Placental pericyte (primary cell): ENCODE measurements around the gene PAK1IP1. TPM values are rescaled to one million over a fixed set of nuclear protein-coding genes. Genes with fewer than 3 reads are reported as not detected.

ENCODE experiments used
- small RNA-seq: library from RNA; depleted of rRNA; stranded (forward); fragments of <200 nt; gene quantifications from one replicate; pipeline ENCODE3, GENCODE V24; 2012; ENCODE audit warnings: low replicate concordance
- total RNA-seq: library from RNA; depleted of rRNA; stranded (reverse); fragments of >200 nt; gene quantifications from 2 replicates; pipeline ENCODE4 v1.2.3, GENCODE V29; 2012

PAK1IP1 gene
- 14.2 and 22.6 TPM in 2 replicates for total RNA-seq

GRCh38 chr6:10694302-10695085, at the start of gene PAK1IP1, which contains the start of gene C6orf52:
TSS of gene PAK1IP1 (plus strand) at chr6:10694972. CDS start at chr6:10694986, 14 bp downstream.
TSS of gene C6orf52 (minus strand) at chr6:10694616. CDS start at chr6:10687550, 7,066 bp downstream.

GRCh38 chr6:10722820-10723566, 28.2 kb downstream of the PAK1IP1 start, which contains the start of gene TMEM14C:
TSS of gene TMEM14C (plus strand) at chr6:10723070. CDS start at chr6:10724614, 1,544 bp downstream.

GRCh38 chr6:10747251-10747972, 52.6 kb downstream of the PAK1IP1 start, which contains the start of gene TMEM14B:
TSS of gene TMEM14B (plus strand) at chr6:10747805. CDS start at chr6:10749246, 1,441 bp downstream.

Small RNA genes within 50 kb of the gene (small RNA-seq; reads per million reads assigned to genes)
- gene RF00019 (not detected), gene RNA5SP203 (0.23 reads per million)

Other genes starting within 250 kb of the PAK1IP1 start
- 0.43 TPM in 1 of 2 replicates, not detected in the other for gene GCNT2, start 173.6 kb upstream of the PAK1IP1 start, total RNA-seq
- gene C6orf52, start 356 bp upstream of the PAK1IP1 start, total RNA-seq: not detected in 2 replicates
- gene TMEM14C, start 28.1 kb downstream of the PAK1IP1 start, total RNA-seq: 90.2 and 104 TPM in 2 replicates
- gene TMEM14B, start 52.8 kb downstream of the PAK1IP1 start, total RNA-seq: 43.3 and 49.0 TPM in 2 replicates
- gene MAK, start 143.6 kb downstream of the PAK1IP1 start, total RNA-seq: not detected in 2 replicates
- not detected in 2 replicates for gene GCM2, start 187.1 kb downstream of the PAK1IP1 start, total RNA-seq
- 0.22 TPM in 1 of 2 replicates, not detected in the other for gene SYCP2L, start 192.1 kb downstream of the PAK1IP1 start, total RNA-seq